Esophagus squamous epithelium (tissue), 5 donors: ENCODE data around the gene SCAPER. TPM values are rescaled to one million over a fixed set of nuclear protein-coding genes. Genes with fewer than 3 reads are reported as not detected.
A peak's percentile ranks its signal among the peaks of the same experiment; 100 is the strongest.

ENCODE experiments used
- DNase-seq: peaks from one replicate; lab custom pipeline; 2025; lab: John Stamatoyannopoulos, UW
- H3K27ac ChIP-seq, 4 donors: fragments of 200-600 bp; sonication (generic); one replicate each; pipeline ENCODE4 v1.5.1; 2016 to 2019; ENCODE audit warnings: mild to moderate bottlenecking in 1 of 4
- H3K27me3 ChIP-seq, 4 donors: fragments of 200-600 bp; sonication (generic); 1 replicate in 3 of 4; 2 replicates in 1 of 4; pipeline versions ENCODE4 v1.5.1 to v1.6.0; 2017 to 2021; ENCODE audit warnings: antibody characterized with exemption in 1 of 4
- H3K36me3 ChIP-seq, 3 donors: fragments of 200-600 bp; sonication (generic); one replicate each; pipeline ENCODE4 v1.5.1; 2016 to 2019
- H3K4me1 ChIP-seq, 3 donors: fragments of 200-600 bp; sonication (generic); one replicate each; pipeline ENCODE4 v1.5.1; 2017 to 2019
- H3K4me3 ChIP-seq, 4 donors: fragments of 200-600 bp; sonication (generic); 1 replicate in 3 of 4; 2 replicates in 1 of 4; pipeline ENCODE4 v1.5.1; 2016 to 2019; ENCODE audit warnings: mild to moderate bottlenecking in 2 of 4, moderate library complexity in 1 of 4
- H3K9me3 ChIP-seq, 3 donors: fragments of 200-600 bp; sonication (generic); one replicate each; pipeline ENCODE4 v1.5.1; 2016 to 2019
- POLR2A ChIP-seq, 4 donors: fragments of 450-650 bp; IDR thresholded peaks; one replicate each; pipeline ENCODE4 v1.6.1; 2017; ENCODE audit warnings: antibody characterized with exemption in 4 of 4, mild to moderate bottlenecking in 4 of 4, moderate library complexity in 3 of 4
- WGBS, 2 donors: methylation state at CpG; one replicate each; pipeline ENCODE4 v1.1.5; 2018; 5-methylcytosine and 5-hydroxymethylcytosine counted together
- intact Hi-C: fragments of 100-400 bp; cut with DNase I; formaldehyde crosslinking; loops from one replicate; pipeline ENCODE4 v1.15.0; 2022
- total RNA-seq, 4 donors: library from RNA; depleted of rRNA; stranded (reverse); fragments of >200 nt; gene quantifications; one replicate each; pipeline ENCODE4 v1.1.0, GENCODE V29; 2016
- TF ChIP-seq, protein P1 (sequence below), 6 experiments: fragments of 450-650 bp in 4 of 6; fragments of 200-600 bp in 2 of 6; sonication (generic) in 2 of 6; IDR thresholded peaks; one replicate each; pipeline ENCODE4 v1.5.1; 2016 to 2019; ENCODE audit warnings: antibody characterized with exemption in 6 of 6, mild to moderate bottlenecking in 4 of 6, moderate library complexity in 4 of 6
- donor health status: DM: yes; HTN: yes; CAD: no.

Gene SCAPER
- total RNA-seq, 4 donors from 2014 or later: 18.3 to 30.1 (median 25.3) TPM

- no peak overlapping the region for H3K4me3 ChIP-seq
- no peak overlapping the region for H3K27ac ChIP-seq
- DNase-seq: no peak
- intact Hi-C loops: no loop called here
- no peaks in the 10 kb centered on the region for H3K9me3 ChIP-seq
- WGBS, 2 donors: 51 to 55% methylated on average over 3 of the region's 3 CpGs
- TF ChIP-seq, protein P1, sequence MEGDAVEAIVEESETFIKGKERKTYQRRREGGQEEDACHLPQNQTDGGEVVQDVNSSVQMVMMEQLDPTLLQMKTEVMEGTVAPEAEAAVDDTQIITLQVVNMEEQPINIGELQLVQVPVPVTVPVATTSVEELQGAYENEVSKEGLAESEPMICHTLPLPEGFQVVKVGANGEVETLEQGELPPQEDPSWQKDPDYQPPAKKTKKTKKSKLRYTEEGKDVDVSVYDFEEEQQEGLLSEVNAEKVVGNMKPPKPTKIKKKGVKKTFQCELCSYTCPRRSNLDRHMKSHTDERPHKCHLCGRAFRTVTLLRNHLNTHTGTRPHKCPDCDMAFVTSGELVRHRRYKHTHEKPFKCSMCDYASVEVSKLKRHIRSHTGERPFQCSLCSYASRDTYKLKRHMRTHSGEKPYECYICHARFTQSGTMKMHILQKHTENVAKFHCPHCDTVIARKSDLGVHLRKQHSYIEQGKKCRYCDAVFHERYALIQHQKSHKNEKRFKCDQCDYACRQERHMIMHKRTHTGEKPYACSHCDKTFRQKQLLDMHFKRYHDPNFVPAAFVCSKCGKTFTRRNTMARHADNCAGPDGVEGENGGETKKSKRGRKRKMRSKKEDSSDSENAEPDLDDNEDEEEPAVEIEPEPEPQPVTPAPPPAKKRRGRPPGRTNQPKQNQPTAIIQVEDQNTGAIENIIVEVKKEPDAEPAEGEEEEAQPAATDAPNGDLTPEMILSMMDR (IDR thresholded peaks at IDR 0.05): no peak
- TF ChIP-seq POLR2A (IDR thresholded peaks at IDR 0.05): no peak
- H3K4me1 ChIP-seq: peaks cover 44 to 57% (median 45%) of the 10 kb centered on the region in 3 donors
- H3K27me3 ChIP-seq: peaks cover 28 to 86% (median 36%) of the 10 kb centered on the region in 4 donors
- H3K36me3 ChIP-seq: no peaks in the 10 kb centered on the region
Measured at GRCh38 chr15:76344893-76345582, 560.1 kb downstream of the SCAPER start.

GRCh38 chr15:76343313-76343996 is 561.7 kb downstream of the SCAPER start:
- Histone ChIP-seq H3K36me3 (no peaks in the 10 kb centered on the region), H3K4me3 (no peak overlapping the region), H3K27ac (no peak overlapping the region), H3K4me1 (peaks cover 49 to 73% (median 53%) of the 10 kb centered on the region in 3 donors), H3K27me3 (peaks cover 34 to 99% (median 41%) of the 10 kb centered on the region in 4 donors), H3K9me3 (no peaks in the 10 kb centered on the region)
- intact Hi-C loops: no loop called here
- no peak for DNase-seq
- TF ChIP-seq, protein P1 (IDR thresholded peaks at IDR 0.05): no peak
- TF ChIP-seq POLR2A (IDR thresholded peaks at IDR 0.05): no peak
- 52 to 53% methylated on average over 13 to 16 of the region's 16 CpGs for WGBS, 2 donors

GRCh38 chr15:76342382-76343201 is 562.5 kb downstream of the SCAPER start:
- Histone ChIP-seq H3K27ac (no peak overlapping the region), H3K9me3 (no peaks in the 10 kb centered on the region), H3K27me3 (peaks cover 37 to 100% (median 45%) of the 10 kb centered on the region in 4 donors), H3K36me3 (no peaks in the 10 kb centered on the region), H3K4me3 (peak overlapping the region in 2 of 4 donors; percentile 31 to 66), H3K4me1 (peaks cover 54 to 82% (median 56%) of the 10 kb centered on the region in 3 donors)
- TF ChIP-seq POLR2A (IDR thresholded peaks at IDR 0.05): no peak
- 6 to 50% methylated on average over 4 to 16 of the region's 87 CpGs for WGBS, 2 donors
- DNase-seq: no peak
- intact Hi-C loops: no loop called here

GRCh38 chr15:76342058-76342381 is 563.1 kb downstream of the SCAPER start:
- Histone ChIP-seq H3K27ac (no peak overlapping the region), H3K4me3 (peak overlapping the region in 1 of 4 donors; percentile 66), H3K4me1 (peaks cover 55 to 82% (median 57%) of the 10 kb centered on the region in 3 donors), H3K36me3 (no peaks in the 10 kb centered on the region), H3K9me3 (no peaks in the 10 kb centered on the region), H3K27me3 (peaks cover 40 to 100% (median 49%) of the 10 kb centered on the region in 4 donors)
- intact Hi-C loops: no loop called here
- DNase-seq: no peak
- TF ChIP-seq, protein P1 (IDR thresholded peaks at IDR 0.05): no peak
- no peak for TF ChIP-seq POLR2A (IDR thresholded peaks at IDR 0.05)
- WGBS, 2 donors: 35 to 42% methylated on average over 4 to 19 of the region's 20 CpGs

DNA sequence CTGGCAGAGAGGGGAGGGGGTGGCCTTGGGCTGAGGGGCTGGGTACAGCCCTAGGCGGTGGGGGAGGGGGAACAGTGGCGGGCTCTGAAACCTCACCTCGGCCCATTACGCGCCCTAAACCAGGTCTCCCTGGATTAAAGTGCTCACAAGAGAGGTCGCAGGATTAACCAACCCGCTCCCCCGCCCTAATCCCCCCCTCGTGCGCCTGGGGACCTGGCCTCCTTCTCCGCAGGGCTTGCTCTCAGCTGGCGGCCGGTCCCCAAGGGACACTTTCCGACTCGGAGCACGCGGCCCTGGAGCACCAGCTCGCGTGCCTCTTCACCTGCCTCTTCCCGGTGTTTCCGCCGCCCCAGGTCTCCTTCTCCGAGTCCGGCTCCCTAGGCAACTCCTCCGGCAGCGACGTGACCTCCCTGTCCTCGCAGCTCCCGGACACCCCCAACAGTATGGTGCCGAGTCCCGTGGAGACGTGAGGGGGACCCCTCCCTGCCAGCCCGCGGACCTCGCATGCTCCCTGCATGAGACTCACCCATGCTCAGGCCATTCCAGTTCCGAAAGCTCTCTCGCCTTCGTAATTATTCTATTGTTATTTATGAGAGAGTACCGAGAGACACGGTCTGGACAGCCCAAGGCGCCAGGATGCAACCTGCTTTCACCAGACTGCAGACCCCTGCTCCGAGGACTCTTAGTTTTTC is 563.6 kb downstream of the SCAPER start:
- no peak for DNase-seq
- peaks cover 54 to 82% (median 55%) of the 10 kb centered on the region in 3 donors for H3K4me1 ChIP-seq
- no peaks in the 10 kb centered on the region for H3K9me3 ChIP-seq
- intact Hi-C loops: no loop called here
- no peak overlapping the region for H3K27ac ChIP-seq
- TF ChIP-seq, protein P1 (IDR thresholded peaks at IDR 0.05): no peak
- no peak for TF ChIP-seq POLR2A (IDR thresholded peaks at IDR 0.05)
- peaks cover 37 to 100% (median 54%) of the 10 kb centered on the region in 4 donors for H3K27me3 ChIP-seq
- H3K36me3 ChIP-seq: no peaks in the 10 kb centered on the region
- WGBS, 2 donors: 23 to 36% methylated on average over 26 to 28 of the region's 42 CpGs
- peak overlapping the region in 3 of 4 donors; percentile 38 to 66 (median 43) for H3K4me3 ChIP-seq
